Measurements from ENCODE around the gene HOXB9. TPM values are rescaled to one million over a fixed set of nuclear protein-coding genes. Genes with fewer than 3 reads are reported as not detected.

The HOXB9 gene
- total RNA-seq, 1 experiment from 2014 or later = 0.24 TPM

- TF ChIP-seq CTCF (IDR thresholded peaks at IDR 0.05) = no peak
- TF ChIP-seq, protein P1, sequence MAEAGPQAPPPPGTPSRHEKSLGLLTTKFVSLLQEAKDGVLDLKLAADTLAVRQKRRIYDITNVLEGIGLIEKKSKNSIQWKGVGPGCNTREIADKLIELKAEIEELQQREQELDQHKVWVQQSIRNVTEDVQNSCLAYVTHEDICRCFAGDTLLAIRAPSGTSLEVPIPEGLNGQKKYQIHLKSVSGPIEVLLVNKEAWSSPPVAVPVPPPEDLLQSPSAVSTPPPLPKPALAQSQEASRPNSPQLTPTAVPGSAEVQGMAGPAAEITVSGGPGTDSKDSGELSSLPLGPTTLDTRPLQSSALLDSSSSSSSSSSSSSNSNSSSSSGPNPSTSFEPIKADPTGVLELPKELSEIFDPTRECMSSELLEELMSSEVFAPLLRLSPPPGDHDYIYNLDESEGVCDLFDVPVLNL (CRISPR knock-in tag; IDR thresholded peaks at IDR 0.05; ENCODE audit: borderline replicate concordance, low read depth) = no peak
- TF ChIP-seq, protein P2, sequence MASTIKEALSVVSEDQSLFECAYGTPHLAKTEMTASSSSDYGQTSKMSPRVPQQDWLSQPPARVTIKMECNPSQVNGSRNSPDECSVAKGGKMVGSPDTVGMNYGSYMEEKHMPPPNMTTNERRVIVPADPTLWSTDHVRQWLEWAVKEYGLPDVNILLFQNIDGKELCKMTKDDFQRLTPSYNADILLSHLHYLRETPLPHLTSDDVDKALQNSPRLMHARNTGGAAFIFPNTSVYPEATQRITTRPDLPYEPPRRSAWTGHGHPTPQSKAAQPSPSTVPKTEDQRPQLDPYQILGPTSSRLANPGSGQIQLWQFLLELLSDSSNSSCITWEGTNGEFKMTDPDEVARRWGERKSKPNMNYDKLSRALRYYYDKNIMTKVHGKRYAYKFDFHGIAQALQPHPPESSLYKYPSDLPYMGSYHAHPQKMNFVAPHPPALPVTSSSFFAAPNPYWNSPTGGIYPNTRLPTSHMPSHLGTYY (CRISPR knock-in tag; IDR thresholded peaks at IDR 0.05) = no peak
- TF ChIP-seq ATF3 (CRISPR knock-in tag; conservative IDR thresholded peaks at IDR 0.05) = no peak
- no peak for TF ChIP-seq MLX (CRISPR knock-in tag; IDR thresholded peaks at IDR 0.05)
- no peak for TF ChIP-seq NR3C1 (CRISPR knock-in tag; conservative IDR thresholded peaks at IDR 0.05; ENCODE audit: low read depth)
Observed at GRCh38 chr17:48588074-48588415, 38.1 kb downstream of the HOXB9 start (continued).

GRCh38 chr17:48587276-48588073 lies 38.7 kb downstream of the HOXB9 start:
- DNase-seq (ENCODE audit: low spot score) (no peak), ATAC-seq (no peak)
- TF ChIP-seq PRDM15 (CRISPR knock-in tag; IDR thresholded peaks at IDR 0.05) (no peak), RELA (CRISPR knock-in tag; IDR thresholded peaks at IDR 0.05; ENCODE audit: borderline replicate concordance) (no peak), NFATC4 (CRISPR knock-in tag; IDR thresholded peaks at IDR 0.05) (no peak), HMGXB4 (CRISPR knock-in tag; IDR thresholded peaks at IDR 0.05) (no peak), ZNF138 (CRISPR knock-in tag; conservative IDR thresholded peaks at IDR 0.05) (no peak), PRRX2 (CRISPR knock-in tag; IDR thresholded peaks at IDR 0.05) (no peak), USF2 (CRISPR knock-in tag; IDR thresholded peaks at IDR 0.05) (no peak), IRF2 (CRISPR knock-in tag; IDR thresholded peaks at IDR 0.05; ENCODE audit: borderline replicate concordance, low read depth) (no peak), ZNF317 (CRISPR knock-in tag; IDR thresholded peaks at IDR 0.05; ENCODE audit: borderline replicate concordance, low read depth) (no peak)
- H3K9me3 Mint-ChIP-seq = no peaks in the 10 kb centered on the region
- ChIA-PET POLR2A (no interaction called here), CTCF (interaction anchor here (1.0 to 3.6 kb wide), 8 partner anchors 14 to 372 kb away, joined by 3 to 21 read pairs (median 4); no protein-coding TSS in a partner anchor)
- no peak overlapping the region for H3K27ac Mint-ChIP-seq
- no peaks in the 10 kb centered on the region for H3K36me3 Mint-ChIP-seq
- no peak overlapping the region for H3K4me3 Mint-ChIP-seq
- peaks cover 38% of the 10 kb centered on the region for H3K4me1 Mint-ChIP-seq
- H3K27me3 Mint-ChIP-seq (ENCODE audit: low read depth) = peaks cover 100% of the 10 kb centered on the region; the same call in 1 of the 2 replicates

Data from WTC11 (cell line).